HCT116 (cell line): ENCODE data around the gene ABCB10. TPM values are rescaled to one million over a fixed set of nuclear protein-coding genes. Genes with fewer than 3 reads are reported as not detected.

Experiments
- ATAC-seq: fragments of 200-7000 bp; cut with Tn5 transposase; 2 replicates; pipeline ENCODE4 v1.9.1; 2020; ENCODE audit warnings: mild to moderate bottlenecking, moderate library complexity
- BruUV-seq: library from RNA; stranded (reverse); fragments of 400-500 nt; replicated peaks from 2 replicates; lab custom pipeline; 2021; lab: Mats Ljungman, UMichigan
- CTCF ChIA-PET: fragments of 300-600 bp; sonication (Branson Sonifier 250); formaldehyde crosslinking; loops from one replicate; lab custom pipeline; 2021; ENCODE audit warnings: antibody characterized with exemption; lab: Charles Lee
- POLR2A ChIA-PET: fragments of 300-600, 350-600 bp; sonication (Branson Sonifier 250); formaldehyde crosslinking; loops from one replicate; lab custom pipeline; 2021; ENCODE audit warnings: antibody characterized with exemption; lab: Charles Lee
- RAD21 ChIA-PET, 2 experiments: fragments of 300-600 bp; sonication (Branson Sonifier 250); formaldehyde crosslinking; loops; one replicate each; lab custom pipeline; 2023; ENCODE audit warnings: low total read pairs in 2 of 2; ENCODE audit not compliant: uncharacterized antibody in 2 of 2, unreplicated experiment in 2 of 2, low non-redundant PET in 1 of 2; lab: Charles Lee
- DNase-seq: peaks from one replicate; pipeline ENCODE4 v3.0.0-alpha.2; 2010; ENCODE audit warnings: low read depth, low spot score
- H2AFZ ChIP-seq: fragments of 200-600 bp; shearing (Covaris generic), sonication (generic); 2 replicates; pipeline ENCODE4 v1.6.1; 2017; ENCODE audit warnings: low read depth, mixed run types, mixed read lengths, antibody characterized with exemption, low read length; ENCODE audit not compliant: poor library complexity, severe bottlenecking
- H3K27ac ChIP-seq: 2 replicates; pipeline ENCODE4 v1.5.1; 2012; ENCODE audit warnings: low read depth, low read length
- H3K27me3 ChIP-seq: fragments of 200-600 bp; sonication (generic); 2 replicates; pipeline ENCODE4 v1.6.1; 2016; ENCODE audit warnings: mixed run types, low read length, mixed read lengths; ENCODE audit not compliant: insufficient read depth
- H3K36me3 ChIP-seq, 2 experiments: fragments of 200-500 bp in 1 of 2; fragments of 200-600 bp in 1 of 2; sonication (Bioruptor generic) in 1 of 2; sonication (generic) in 1 of 2; 2 replicates each; pipeline versions ENCODE4 v1.5.1 to v1.6.1; 2014 to 2016; ENCODE audit warnings: low read length in 2 of 2, inconsistent platforms in 1 of 2, mixed read lengths in 1 of 2, mixed run types in 1 of 2; ENCODE audit not compliant: insufficient read depth in 2 of 2, control insufficient read depth in 1 of 2
- H3K4me1 ChIP-seq, 2 experiments: fragments of 200-600 bp in 1 of 2; sonication (generic) in 1 of 2; 2 replicates each; pipeline versions ENCODE4 v1.5.1 to v1.6.1; 2012 to 2017; ENCODE audit warnings: low read length in 2 of 2, inconsistent platforms in 1 of 2, mild to moderate bottlenecking in 1 of 2, mixed read lengths in 1 of 2, mixed run types in 1 of 2, moderate library complexity in 1 of 2; ENCODE audit not compliant: insufficient read depth in 2 of 2, control insufficient read depth in 1 of 2
- H3K4me2 ChIP-seq: fragments of 200-600 bp; sonication (generic); 2 replicates; pipeline ENCODE4 v1.6.1; 2017; ENCODE audit warnings: mixed run types, low read length, mixed read lengths
- H3K4me3 ChIP-seq, 2 experiments: fragments of 200-600 bp in 1 of 2; sonication (generic) in 1 of 2; replicated peaks in 1 of 2; 2 replicates each; pipeline ENCODE4 v1.5.1; 2011 to 2016; ENCODE audit warnings: low read length in 2 of 2, control low read depth in 1 of 2, low read depth in 1 of 2, mild to moderate bottlenecking in 1 of 2, mixed read lengths in 1 of 2, mixed run types in 1 of 2
- H3K79me2 ChIP-seq: fragments of 200-600 bp; sonication (generic); 2 replicates; pipeline ENCODE4 v1.6.1; 2017; ENCODE audit warnings: mild to moderate bottlenecking, mixed run types, low read length, moderate library complexity, mixed read lengths; ENCODE audit not compliant: insufficient read depth
- H3K9ac ChIP-seq: fragments of 200-600 bp; sonication (generic); 2 replicates; pipeline ENCODE4 v1.6.1; 2016; ENCODE audit warnings: low read length, mixed read lengths
- H3K9me2 ChIP-seq: fragments of 200-600 bp; sonication (generic), shearing (Covaris generic); 2 replicates; pipeline ENCODE4 v1.6.1; 2017; ENCODE audit warnings: mixed run types, mild to moderate bottlenecking, moderate library complexity; ENCODE audit not compliant: insufficient read depth
- H3K9me3 ChIP-seq, 2 experiments: fragments of 200-500 bp in 1 of 2; fragments of 200-600 bp in 1 of 2; sonication (Bioruptor generic) in 1 of 2; sonication (generic) in 1 of 2; 2 replicates each; pipeline ENCODE4 v1.6.1; 2014 to 2017; ENCODE audit warnings: low read length in 2 of 2, mixed read lengths in 2 of 2, inconsistent platforms in 1 of 2, low read depth in 1 of 2, mild to moderate bottlenecking in 1 of 2, mixed run types in 1 of 2, moderate library complexity in 1 of 2; ENCODE audit not compliant: control insufficient read depth in 1 of 2, insufficient read depth in 1 of 2
- H4K20me1 ChIP-seq: fragments of 200-600 bp; sonication (generic), shearing (Covaris generic); 2 replicates; pipeline ENCODE4 v1.6.1; 2017; ENCODE audit warnings: mixed run types, mild to moderate bottlenecking, moderate library complexity; ENCODE audit not compliant: insufficient read depth
- CBX3 ChIP-seq: IDR thresholded peaks from 2 replicates; pipeline ENCODE4 v1.6.1; 2012; ENCODE audit warnings: low read depth
- CEBPB ChIP-seq: IDR thresholded peaks from 2 replicates; pipeline ENCODE4 v1.6.1; 2012; ENCODE audit warnings: low read depth
- EZH2phosphoT487 ChIP-seq: fragments of 200-600 bp; IDR thresholded peaks from 2 replicates; pipeline ENCODE4 v1.6.1; 2018; ENCODE audit warnings: antibody characterized with exemption, borderline replicate concordance
- FOSL1 ChIP-seq: IDR thresholded peaks from 2 replicates; pipeline ENCODE4 v1.6.1; 2012; ENCODE audit warnings: low read depth
- POLR2A ChIP-seq: IDR thresholded peaks from 2 replicates; pipeline ENCODE4 v1.7.0; 2011; ENCODE audit warnings: borderline replicate concordance; ENCODE audit not compliant: insufficient read depth, insufficient read length; ENCODE audit errors: extremely low read depth
- REST ChIP-seq: IDR thresholded peaks from 2 replicates; pipeline ENCODE4 v1.6.1; 2012; ENCODE audit warnings: low read depth
- SIN3A ChIP-seq: IDR thresholded peaks from 2 replicates; pipeline ENCODE4 v1.6.1; 2012; ENCODE audit warnings: low read depth
- SP1 ChIP-seq: IDR thresholded peaks from 2 replicates; pipeline ENCODE4 v1.6.1; 2012; ENCODE audit warnings: low read depth
- SRF ChIP-seq: IDR thresholded peaks from 2 replicates; pipeline ENCODE4 v1.6.1; 2012; ENCODE audit warnings: low read depth
- YY1 ChIP-seq: IDR thresholded peaks from 2 replicates; pipeline ENCODE4 v1.6.1; 2011; ENCODE audit warnings: low read length, low read depth, moderate library complexity, mild to moderate bottlenecking; ENCODE audit not compliant: insufficient replicate concordance; ENCODE audit errors: extremely low read depth
- ZBTB33 ChIP-seq: IDR thresholded peaks from 2 replicates; pipeline ENCODE4 v1.6.1; 2011; ENCODE audit warnings: mild to moderate bottlenecking, low read length, moderate library complexity; ENCODE audit not compliant: insufficient replicate concordance; ENCODE audit errors: extremely low read depth
- ZFX ChIP-seq: fragments of 450-650 bp; IDR thresholded peaks from 2 replicates; pipeline ENCODE4 v1.6.1; 2017
- ZNF274 ChIP-seq: fragments of 200-500 bp; sonication (Bioruptor generic); IDR thresholded peaks from 2 replicates; pipeline ENCODE4 v1.6.1; 2014; ENCODE audit warnings: mild to moderate bottlenecking, low read depth, low read length, inconsistent platforms
- intact Hi-C: fragments of 100-400 bp; cut with micrococcal nuclease; formaldehyde crosslinking; loops from 2 replicates; pipeline ENCODE4 v1.10.0; 2022
- total RNA-seq: library from RNA; stranded (reverse); gene quantifications from one replicate; pipeline ENCODE4 v1.2.1, GENCODE V29; 2021; ENCODE audit not compliant: unreplicated experiment
- TF ChIP-seq, protein P1 (sequence below), 3 experiments: fragments of 200-600 bp in 1 of 3; sonication (generic) in 1 of 3; IDR thresholded peaks in 2 of 3; conservative IDR thresholded peaks in 1 of 3; 2 replicates each; pipeline ENCODE4 v1.5.1; 2012 to 2017; ENCODE audit warnings: low read depth in 2 of 3, low read length in 2 of 3, antibody characterized with exemption in 1 of 3, borderline replicate concordance in 1 of 3, control low read depth in 1 of 3, mild to moderate bottlenecking in 1 of 3, mixed read lengths in 1 of 3, mixed run types in 1 of 3, moderate library complexity in 1 of 3; ENCODE audit not compliant: insufficient read depth in 1 of 3

Gene ABCB10
- total RNA-seq, 1 experiment from 2014 or later = 20.3 TPM

DNA sequence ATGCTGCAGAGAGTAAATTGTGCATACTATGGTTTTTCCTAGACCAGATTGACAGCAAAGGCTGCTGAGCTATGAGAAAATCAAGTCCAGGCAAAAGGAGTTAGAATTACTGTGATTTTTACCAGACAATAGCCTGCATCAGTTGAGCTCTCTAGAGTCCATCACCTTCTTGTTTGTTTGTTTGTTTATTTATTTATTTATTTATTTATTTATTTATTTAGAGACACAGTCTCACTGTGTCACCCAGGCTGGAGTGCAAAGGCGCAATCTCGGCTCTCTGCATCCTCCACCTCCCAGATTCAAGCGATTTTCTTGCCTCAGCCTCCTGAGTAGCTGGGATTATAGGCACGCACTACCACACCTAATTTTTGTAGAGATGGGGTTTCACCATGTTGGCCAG, 24.2 kb upstream of the ABCB10 start:
- Histone ChIP-seq H3K4me1 (no peaks in the 10 kb centered on the region), H3K9ac (no peak overlapping the region), H3K9me3 (no peaks in the 10 kb centered on the region), H3K9me2 (no peaks in the 10 kb centered on the region), H3K79me2 (no peaks in the 10 kb centered on the region), H3K4me2 (no peak overlapping the region), H3K27me3 (no peaks in the 10 kb centered on the region), H3K36me3 (no peaks in the 10 kb centered on the region), H4K20me1 (no peaks in the 10 kb centered on the region), H3K4me3 (no peak overlapping the region), H3K27ac (no peak overlapping the region), H2AFZ (no peak overlapping the region)
- DNase-seq = no peak
- TF ChIP-seq ZBTB33 (no peak), ZFX (no peak), POLR2A (no peak), ZNF274 (no peak), SP1 (no peak), CBX3 (no peak), FOSL1 (no peak), SIN3A (no peak), REST (no peak), SRF (no peak), EZH2phosphoT487 (no peak), YY1 (no peak), CEBPB (no peak)
- TF ChIP-seq, protein P1, sequence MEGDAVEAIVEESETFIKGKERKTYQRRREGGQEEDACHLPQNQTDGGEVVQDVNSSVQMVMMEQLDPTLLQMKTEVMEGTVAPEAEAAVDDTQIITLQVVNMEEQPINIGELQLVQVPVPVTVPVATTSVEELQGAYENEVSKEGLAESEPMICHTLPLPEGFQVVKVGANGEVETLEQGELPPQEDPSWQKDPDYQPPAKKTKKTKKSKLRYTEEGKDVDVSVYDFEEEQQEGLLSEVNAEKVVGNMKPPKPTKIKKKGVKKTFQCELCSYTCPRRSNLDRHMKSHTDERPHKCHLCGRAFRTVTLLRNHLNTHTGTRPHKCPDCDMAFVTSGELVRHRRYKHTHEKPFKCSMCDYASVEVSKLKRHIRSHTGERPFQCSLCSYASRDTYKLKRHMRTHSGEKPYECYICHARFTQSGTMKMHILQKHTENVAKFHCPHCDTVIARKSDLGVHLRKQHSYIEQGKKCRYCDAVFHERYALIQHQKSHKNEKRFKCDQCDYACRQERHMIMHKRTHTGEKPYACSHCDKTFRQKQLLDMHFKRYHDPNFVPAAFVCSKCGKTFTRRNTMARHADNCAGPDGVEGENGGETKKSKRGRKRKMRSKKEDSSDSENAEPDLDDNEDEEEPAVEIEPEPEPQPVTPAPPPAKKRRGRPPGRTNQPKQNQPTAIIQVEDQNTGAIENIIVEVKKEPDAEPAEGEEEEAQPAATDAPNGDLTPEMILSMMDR (IDR thresholded peaks at IDR 0.05 in 2 of 3, conservative IDR thresholded peaks at IDR 0.05 in 1 of 3; ENCODE audit: borderline replicate concordance in 1 of 3, insufficient read depth in 1 of 3, low read depth in 2 of 3, low read length in 2 of 3) = no peak
- RAD21 ChIA-PET = no interaction called here
- POLR2A ChIA-PET = no interaction called here
- CTCF ChIA-PET = interaction anchor here (1.1 kb wide), 1 partner anchor 24 kb away, joined by 3 read pairs; no protein-coding TSS in a partner anchor
- intact Hi-C loops = no loop called here
- no TSS peak for BruUV-seq
- ATAC-seq = no peak
